NCI-H526 treated with DMSO at 0.1 percent for 48 hours (cell line): ENCODE measurements around the gene LCLAT1.

Experiments used
- DNase-seq: peaks from one replicate; lab custom pipeline; 2025; lab: John Stamatoyannopoulos, UW

Gene LCLAT1

DNA sequence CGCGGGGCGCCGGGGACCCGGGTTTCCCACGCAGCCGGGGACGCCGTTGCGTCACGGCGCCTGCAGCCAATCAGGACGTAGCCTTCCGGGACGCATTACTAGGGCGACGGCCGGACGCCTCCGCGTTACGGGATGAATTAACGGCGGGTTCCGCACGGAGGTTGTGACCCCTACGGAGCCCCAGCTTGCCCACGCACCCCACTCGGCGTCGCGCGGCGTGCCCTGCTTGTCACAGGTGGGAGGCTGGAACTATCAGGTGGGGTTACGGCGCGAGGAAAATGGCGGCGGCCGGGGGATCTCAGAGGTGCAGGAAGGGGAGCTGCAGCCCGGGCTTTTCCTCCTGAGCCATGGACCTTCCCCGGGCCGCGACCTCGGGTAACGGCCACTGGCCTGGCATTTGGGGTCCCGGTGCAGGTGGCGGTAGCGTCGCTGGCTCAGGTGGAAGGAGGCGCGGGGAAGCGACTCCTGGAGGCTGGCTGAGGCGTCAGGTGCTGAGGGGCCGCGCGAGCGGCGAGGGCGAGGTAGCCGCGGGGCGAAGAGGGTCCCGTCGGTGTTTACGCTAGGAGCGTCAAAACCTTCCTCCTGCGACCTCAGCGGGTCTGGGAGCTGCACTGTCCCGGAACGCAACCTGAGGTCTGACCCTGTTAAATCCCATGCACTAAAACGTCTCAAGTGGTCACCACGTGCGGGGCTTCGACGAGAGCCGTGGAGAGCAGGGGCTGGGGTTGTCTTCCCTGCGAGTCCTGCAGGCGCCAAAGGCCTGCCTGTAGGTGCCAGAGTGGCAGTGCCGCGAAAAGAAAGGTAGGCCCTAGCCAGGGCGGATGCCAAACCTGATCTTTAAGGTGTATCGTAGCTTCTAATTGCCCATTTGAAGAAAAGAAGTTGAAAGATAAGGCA is at the start of gene LCLAT1:
TSS of gene LCLAT1 (plus strand) at position 98 of the 897 bp plus-strand sequence. CDS start 78,345 bp downstream, outside the sequence.
- DNase-seq, result peak; percentile 59

DNA sequence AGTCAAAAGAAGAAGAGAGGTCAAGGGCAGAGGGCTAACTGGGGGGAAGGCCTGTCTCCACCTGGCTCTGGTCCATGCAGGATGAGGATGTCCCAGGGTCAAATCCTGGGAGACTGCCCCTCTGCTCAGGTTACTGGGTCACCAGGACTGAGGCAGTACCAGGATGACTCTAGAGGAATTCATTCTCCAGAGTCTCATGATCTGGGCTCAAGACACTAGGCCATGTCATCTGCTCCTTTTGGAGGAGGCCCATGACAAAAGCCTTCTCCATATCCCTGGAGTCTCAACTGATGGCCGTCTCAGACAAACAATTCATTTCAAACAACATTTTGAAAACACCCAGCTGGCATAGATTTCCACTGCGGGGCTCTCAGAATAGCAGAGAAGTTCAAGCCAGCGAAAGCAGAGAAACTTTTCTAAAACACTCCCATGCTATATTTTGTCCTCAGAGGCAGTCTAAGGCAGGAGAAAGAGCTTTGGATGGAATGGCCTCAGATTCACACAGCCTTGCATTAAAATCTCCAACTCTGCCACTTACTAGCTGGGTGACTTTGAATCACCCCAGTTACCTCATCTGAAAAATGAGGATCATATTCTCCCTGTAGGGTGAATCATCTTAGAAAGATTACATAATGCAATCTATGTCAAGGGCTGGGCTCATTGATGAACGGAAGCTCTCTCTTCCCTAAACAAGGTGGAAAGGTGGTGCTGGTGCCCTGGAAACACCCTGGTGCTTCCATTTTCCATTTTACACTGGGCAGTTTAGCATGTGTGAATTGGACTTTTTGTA is 48.8 kb upstream of the LCLAT1 start:
- DNase-seq, result no peak

DNA sequence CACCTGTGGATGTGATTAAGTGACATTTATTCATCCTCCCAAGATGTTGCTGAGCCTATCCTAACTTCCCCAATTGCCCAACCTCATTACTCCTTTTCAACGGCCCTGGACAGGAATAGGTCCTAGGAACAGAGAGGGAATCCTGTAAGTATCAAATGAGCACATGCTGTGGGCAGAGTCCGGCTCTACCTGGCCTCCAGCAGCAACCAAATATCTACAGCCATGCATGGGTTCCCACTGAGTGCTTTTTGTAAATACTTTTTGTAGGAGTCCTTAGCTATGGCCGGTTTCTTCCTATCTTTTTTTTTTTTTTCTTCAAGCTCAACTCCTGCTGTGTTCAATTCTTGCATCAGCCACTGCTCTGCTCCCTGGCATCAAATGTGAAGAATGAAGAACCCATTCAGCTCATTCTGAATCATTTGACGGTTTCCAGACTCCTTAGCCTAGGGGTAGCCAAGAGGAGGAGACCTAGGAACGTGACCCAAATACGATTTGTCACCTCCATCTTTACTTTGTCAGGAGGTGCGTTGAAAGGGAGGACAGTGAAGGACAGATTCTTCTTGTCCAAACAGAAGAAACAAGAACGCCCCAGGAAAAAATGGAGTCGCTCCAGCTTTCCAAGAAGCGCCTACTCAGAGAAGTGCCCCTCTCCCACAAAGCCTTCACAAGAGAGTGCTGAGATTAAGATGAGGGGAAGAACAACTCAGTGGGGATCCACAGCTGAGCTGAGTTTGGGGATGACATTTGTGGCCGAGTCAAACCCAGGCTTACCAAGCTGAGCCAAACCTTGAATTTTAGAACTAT is 46.7 kb upstream of the LCLAT1 start:
- no peak for DNase-seq

DNA sequence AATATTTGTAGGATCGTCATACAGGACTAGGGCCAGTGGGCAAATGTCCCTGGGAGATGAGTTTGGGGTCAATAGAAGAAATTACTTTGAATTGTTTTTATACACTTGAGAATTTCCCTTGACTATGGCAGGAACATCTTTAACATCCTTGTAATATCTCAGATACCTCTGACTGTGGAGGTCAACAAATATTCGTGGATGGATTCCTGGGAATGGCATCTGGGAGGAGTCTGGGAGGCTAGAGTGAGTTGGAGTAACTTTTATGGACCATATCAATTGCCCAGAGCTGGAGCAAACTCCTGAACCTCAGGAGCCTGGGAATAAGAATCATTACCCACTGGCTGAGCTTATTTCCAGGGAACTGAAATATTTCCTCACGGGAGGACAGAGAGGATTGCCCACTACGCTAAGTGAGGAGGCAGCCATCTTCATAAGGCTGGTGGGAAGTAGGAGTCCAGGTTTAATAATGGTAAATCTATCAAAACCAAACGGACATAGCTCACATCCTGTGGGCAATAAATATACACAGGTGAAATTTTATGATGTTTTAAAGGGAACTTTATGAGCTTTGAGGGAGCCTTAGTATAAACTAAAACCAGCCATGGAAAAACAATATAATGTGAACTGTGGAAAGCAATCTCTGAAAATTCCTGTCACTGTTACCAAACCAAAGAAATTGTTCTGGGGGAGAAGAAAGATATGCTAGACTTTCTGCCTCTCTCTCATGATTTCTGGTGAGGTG is 44.4 kb upstream of the LCLAT1 start:
- no peak for DNase-seq

DNA sequence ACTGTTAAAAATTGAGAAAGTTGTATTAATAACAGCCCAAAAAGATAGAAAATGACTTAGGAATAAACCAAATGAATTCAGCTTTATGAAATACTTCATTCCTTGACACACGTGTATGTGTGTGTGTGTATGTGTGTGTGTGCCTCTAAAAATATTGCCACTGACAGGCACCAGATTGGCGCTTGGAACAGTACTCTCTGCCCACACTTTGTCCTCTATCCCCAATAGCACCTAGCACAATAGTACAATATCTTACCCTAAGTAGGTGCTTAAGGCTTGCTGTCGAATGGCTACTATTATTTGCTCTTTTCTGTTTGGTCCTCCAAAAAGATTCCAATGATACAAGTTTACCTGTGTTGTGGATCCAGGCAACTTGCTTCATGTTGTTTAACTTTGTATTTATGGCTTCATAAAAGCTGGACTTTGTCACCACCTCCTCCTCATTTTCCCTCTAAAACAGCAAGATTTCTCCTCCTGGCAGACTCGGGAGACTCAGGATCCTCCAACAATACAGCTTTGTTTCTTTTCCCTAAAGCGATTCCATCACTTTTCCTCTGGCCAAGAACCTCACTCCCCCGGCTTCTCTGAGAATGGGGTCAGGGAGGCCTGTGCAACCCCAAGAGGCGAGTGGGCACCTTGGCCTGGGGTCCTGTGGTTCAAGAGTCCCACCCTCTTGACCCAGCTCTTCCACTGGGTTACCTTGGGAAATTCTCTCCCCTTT is 43.3 kb upstream of the LCLAT1 start:
- no peak for DNase-seq

DNA sequence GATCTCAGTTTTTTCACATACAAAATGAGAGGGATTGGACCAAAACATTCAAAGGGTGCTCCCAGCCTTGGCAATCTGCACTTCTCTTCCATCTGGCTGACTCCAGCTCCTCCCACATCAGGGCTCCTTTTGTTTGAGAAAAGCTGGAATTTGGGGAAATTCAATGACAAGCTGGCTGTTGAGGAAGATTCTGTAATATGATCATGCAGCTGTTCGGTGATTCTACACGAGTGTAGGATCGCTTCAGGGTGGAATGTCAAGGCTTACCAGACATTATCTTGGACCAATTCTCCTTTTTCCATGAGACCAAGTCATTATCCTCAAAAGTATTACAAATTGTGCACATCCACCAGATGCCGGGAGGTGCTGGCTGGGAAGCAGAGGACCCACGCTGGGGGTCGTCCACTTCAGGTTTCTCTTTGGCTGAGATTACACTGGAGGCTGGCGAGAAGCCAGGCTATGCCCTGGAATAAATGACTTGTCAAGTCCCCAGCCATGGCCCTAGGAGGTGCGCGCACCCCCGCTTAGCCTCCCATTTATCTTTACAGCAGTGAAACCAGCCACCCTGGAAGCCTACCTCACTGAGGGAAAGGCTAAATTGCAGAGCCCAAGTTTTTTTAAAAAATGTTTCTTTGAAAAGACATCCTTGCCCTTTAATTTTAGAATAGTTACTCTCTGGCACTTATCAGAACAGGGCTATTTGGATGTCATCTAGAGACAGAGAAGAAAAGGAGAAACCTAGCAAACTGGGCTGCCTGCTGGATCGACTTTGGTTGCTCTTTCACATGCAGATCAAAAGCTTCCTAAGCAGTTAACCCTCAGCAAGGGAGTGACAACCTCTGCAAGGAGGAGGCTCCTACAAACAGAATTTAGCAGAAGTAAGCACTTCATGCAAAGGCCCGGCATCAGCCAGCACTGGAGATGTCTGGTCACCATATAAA is 42.5 kb upstream of the LCLAT1 start:
- DNase-seq, result no peak

DNA sequence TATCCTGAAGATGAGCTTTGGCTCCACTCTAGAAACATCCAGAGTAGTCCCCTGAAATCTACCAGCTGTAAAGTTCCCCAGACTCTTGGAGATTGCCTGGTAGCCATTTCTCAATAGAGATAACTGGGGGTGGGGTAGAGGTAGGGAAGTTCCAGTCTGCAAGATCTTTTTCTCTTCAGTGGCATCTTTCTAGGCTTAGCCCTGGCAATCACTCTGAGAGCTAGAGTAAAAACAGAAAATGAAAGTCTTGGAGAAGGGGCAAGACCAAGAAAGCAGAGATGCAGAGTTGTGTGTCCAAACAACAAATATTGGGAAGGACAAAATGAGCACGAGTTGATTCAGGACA is 41.8 kb upstream of the LCLAT1 start:
- DNase-seq, result no peak

DNA sequence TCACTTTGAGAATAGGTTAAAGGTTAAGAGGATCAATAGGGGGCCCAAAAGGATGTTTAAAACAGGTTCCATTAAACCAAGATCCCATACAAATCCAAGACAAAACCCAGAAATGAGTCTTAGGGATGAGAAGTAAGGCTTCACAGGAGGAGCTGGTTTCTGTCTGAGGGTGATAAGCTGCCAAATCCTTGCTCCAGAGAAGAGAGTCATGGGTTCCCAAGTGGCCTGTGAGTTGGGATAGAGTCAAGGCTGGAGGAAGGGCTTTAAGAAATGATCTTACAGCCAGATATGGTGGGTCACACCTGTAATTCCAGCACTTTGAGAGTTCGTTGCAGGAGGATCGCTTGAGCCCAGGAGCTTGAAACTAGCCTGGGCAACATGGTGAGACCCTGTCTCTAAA is 40.2 kb upstream of the LCLAT1 start:
- no peak for DNase-seq

DNA sequence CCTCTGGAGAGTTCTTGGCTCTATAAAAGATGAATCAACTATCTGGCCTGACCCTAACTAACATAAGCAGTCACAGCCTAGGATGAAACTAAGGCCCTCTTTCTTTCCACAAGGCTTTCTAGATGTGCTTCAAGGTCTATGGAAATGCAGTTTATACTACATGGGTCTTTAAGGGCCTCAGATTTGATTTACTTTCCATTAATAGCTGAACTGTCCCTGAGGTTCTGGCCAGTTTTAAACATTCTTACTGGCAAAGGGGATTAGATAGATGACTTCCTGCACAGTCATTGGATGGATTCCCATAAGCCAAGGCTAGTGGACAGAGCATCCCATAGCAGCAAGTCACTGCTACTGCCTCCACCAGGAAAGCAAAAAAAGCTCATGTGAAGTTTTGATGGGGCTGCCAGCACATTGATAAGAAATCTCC is 38.1 kb upstream of the LCLAT1 start:
- DNase-seq, result no peak

DNA sequence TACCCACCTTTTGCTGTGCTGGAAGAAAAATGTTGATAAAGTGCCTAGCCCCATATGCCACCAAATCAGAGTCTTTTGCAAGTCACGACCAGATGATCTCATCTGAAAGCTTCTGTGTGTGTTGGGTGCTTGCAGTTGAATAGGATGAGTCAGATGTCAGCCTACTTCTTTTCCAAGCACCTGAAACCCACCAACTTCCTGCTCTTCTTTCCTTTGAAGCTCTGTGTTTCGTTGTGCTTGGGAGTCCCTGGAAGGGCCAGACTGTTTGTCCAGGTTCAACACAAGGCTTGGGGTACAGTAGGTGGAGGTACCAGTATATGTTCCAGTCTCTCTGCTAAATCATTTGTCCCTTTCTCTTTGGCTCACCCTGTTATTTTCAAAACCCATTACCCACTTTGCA is 36.8 kb upstream of the LCLAT1 start:
- no peak for DNase-seq

DNA sequence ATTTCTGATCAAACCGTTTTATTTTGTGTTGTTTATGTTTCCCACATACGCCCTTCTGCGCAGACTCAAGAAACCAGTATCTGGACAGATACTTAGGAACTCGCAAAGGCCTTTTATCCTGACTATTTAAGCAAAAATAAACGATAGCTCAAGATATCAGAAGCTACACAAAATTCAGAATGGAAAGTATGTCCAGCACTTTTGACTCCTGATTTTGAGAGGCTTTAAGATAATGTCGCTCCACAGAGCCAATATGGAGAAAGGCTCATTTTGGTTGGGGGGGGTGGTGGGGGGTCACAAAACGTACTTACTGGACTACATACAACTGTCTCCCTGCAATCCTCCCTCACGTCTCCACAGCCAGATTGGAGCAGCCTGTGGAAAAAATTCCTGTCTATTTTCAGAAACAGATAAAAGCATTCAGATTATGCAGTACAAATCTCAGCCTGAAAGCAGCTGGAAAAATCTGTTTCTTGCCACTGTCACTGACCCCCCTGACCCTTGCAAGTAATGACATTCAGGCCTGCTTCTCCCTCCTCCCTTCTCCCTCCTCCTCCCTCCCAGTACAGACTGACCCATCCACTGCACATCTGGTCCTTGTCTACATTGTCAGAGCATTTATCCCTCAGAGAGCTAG is 34.9 kb upstream of the LCLAT1 start:
- DNase-seq, result no peak

DNA sequence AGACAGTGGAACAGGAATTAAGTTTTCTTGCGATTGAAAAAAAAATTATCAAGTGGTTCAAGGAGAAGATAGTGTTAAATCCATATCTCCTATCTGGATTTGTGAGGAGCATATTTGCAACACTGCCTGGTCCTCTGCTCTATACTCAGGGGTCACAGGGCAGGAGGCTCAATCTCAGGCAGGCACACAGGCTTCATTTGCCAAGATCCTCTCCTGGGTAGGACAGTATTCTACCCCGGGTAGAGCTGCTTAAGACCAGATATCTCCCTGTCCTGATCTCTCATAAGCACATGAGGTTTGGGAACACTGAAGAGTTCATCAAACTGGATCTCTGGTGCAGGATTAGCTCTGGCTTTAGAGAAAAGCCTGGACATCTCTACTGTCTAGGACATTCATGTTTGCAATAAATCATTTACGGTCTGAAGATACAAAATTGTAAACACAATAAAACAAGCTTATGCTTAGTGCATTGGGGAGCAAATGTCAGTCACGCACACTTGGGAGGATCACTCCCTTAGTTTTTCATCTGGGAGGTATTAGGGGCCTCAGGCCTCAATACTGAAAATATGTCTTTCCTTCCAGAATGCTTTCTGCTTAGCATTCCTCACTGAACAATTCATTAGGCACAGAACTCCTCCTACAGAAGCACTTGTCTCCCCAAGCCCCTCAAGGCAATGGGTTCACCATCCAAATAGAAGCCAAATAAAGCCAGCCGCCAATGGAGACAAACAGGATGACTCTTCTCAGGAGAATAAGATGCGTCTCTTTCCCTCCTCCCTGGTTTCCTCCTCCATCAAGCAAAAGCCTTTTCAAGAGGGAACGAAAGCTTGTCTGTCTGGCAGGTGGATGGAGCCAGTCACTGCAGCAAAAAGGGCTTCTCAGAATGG is 34.1 kb upstream of the LCLAT1 start:
- DNase-seq, result no peak

DNA sequence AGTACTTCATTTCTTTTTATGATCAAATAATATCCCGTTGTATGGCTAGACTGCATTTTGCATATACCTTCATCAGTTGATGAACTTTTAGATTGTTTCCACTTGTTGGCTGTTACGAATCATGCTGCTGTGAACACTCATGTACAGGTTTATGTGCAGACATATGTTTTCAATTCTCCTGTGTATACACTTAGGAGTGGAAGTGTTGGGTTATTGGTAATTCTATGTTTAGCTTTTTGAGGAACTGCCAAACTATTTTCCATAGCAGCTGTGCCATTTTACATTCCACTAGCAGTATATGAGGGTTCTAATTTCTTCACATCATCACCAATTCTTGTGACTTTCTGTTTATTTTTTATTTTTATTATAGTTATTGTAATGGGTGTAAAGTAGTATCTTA is 32.1 kb upstream of the LCLAT1 start:
- DNase-seq, result no peak

DNA sequence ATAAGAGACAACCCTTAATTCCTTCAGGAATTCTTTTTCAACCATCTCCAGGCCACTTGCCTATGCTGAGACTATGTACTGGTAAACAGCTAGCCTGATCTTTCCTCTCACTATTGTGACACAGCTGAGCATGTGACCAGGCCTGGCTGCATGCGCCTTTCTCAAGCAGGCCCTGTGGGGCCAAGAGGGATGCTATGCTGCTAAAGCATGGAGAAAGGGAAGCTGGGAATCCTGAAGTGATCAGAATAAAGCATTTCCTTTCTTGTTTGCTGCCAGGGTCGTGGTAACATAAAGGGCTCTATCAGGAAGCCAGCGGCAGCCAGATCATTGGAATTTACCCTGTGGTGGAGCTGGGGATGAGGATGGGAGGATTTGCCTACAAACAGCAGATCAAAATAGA is 29.8 kb upstream of the LCLAT1 start:
- no peak for DNase-seq

DNA sequence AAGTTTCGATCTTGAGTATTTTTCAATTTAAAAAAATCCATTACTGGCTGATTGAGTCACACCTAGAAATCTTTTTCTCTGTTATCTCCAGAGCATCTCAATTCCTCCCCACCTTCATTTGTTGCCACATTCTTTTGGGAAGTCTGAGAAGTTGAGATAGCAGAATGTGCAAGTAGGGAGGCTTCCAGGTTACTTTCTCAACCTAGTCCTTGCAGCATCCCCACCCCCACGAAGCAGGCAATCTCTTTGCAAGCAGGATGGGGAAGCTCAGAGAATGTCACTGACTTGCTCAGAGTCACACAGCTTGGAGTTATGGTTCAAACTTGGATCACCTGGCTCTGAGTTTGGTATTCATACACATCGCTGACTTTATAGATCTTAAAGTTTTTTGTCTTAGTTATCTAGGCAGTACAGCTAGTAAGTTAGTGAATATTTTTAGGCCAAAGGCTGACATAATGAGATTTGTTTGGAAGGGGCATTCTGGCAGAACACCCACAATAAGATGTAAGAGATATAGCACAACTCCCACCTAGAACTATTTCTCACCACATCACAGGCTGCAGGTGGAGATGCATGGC is 25.9 kb upstream of the LCLAT1 start:
- DNase-seq, result no peak

DNA sequence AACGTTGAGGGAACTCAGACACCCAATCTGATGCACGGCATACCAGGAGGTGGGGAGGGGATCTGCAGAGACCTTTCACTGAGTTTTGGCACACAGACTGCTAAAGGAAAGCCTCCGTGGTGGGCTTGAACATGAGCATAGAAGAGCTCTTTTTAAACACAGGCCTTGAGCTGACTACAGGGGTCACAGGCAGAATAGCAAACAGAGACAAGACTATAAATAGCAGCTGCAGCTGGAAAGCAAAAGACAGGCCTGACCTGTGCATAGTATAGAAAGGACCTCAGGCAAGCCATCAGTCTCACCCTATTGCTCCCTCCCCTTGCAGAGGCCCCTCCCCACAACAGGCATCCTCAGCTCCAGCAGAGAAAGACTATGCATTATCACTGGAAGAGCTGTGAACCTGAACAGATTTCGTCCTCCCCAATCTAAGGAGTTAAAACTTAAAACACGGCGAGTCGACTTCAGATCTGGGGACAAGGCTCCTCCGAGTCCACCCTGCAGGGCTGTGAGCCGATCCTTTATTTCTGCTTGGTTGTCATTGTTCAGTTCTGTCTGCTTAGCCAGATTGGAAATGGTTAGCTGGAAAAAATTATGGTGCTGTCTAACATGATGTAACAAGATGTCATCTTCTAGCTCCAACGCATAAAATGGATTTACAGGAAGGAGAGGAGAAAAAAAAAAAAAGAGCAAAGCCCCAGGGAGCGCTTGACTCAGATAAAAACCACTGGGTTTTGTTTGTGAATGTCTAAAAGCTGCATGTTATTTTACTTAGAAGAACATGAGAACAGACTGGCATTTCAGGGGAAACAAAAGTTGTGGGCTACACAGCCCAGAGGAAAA is 25.2 kb upstream of the LCLAT1 start:
- peak; percentile 24 for DNase-seq

DNA sequence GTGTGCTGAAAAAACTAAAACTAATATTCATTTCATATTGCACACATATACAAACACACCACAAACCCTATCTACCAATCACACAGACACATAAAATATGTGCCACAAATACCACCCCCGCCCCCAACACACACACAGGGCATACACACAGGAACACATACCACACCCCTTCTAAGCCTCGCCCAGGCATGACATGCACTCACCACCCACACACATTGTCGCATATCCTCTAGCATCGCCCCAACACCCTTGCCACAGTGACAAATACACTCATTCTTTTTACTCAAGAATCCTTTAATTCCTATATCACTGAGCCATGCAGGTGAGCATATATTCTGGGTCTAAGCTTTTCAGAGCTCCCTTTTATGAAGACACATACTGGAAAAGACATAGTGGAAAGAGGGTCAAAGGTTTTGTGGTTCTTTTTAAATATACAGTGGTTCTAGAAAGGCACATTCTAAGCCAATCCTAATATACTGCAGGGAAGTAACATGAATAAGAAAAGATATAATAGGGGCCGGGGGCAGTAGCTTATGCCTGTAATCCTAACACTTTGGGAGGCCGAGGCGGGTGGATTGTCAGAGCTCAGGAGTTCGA is 24.5 kb upstream of the LCLAT1 start:
- no peak for DNase-seq
